HG03045 (cell line): ENCODE data around the gene JMJD8.
"Not testable (repeated sequence)": the region's sequence is repeated elsewhere in the genome, so short reads cannot be mapped to it uniquely, and the experiment has no call there.

Experiments
- ATAC-seq: cut with Tn5 transposase; IDR thresholded peaks from one replicate; pipeline ENCODE4 v1.9.1; 2021; ENCODE audit warnings: mild to moderate bottlenecking, moderate library complexity; ENCODE audit not compliant: unreplicated experiment

JMJD8 gene

GRCh38 chr16:722835-723633, 38.9 kb upstream of the JMJD8 start:
- no peak for ATAC-seq

GRCh38 chr16:721765-722540, 37.8 kb upstream of the JMJD8 start:
- no peak for ATAC-seq

- ATAC-seq = peak; percentile 69
Observed at GRCh38 chr16:720990-721764, 37.0 kb upstream of the JMJD8 start, which contains the start of gene ANTKMT. ANTKMT (plus strand) TSS chr16:721146; CDS start chr16:721275, 129 bp downstream.

- ATAC-seq = peak; percentile 12
Observed at GRCh38 chr16:720447-720989, 36.4 kb upstream of the JMJD8 start.

GRCh38 chr16:719815-720446, 35.8 kb upstream of the JMJD8 start:
- no peak for ATAC-seq

GRCh38 chr16:718922-719321, 34.8 kb upstream of the JMJD8 start:
- ATAC-seq = no peak

- ATAC-seq = no peak
Observed at GRCh38 chr16:718389-718788, 34.3 kb upstream of the JMJD8 start.

- no peak for ATAC-seq
Observed at GRCh38 chr16:717450-718245, 33.5 kb upstream of the JMJD8 start.

- ATAC-seq = no peak
Observed at GRCh38 chr16:716768-717325, 32.7 kb upstream of the JMJD8 start.

- no peak for ATAC-seq
Observed at GRCh38 chr16:716200-716568, 32.0 kb upstream of the JMJD8 start.

GRCh38 chr16:715477-716199, 31.5 kb upstream of the JMJD8 start:
- ATAC-seq = no peak

GRCh38 chr16:714558-715476, 30.7 kb upstream of the JMJD8 start, which contains the start of gene METRN:
METRN (plus strand) TSS chr16:715118; CDS start chr16:715290, 172 bp downstream.
- no peak for ATAC-seq

GRCh38 chr16:714079-714478, 29.9 kb upstream of the JMJD8 start:
- ATAC-seq = no peak

- not testable (repeated sequence) for ATAC-seq
Observed at GRCh38 chr16:712740-713250, 28.7 kb upstream of the JMJD8 start.

- no peak for ATAC-seq
Observed at GRCh38 chr16:711548-712320, 27.6 kb upstream of the JMJD8 start.

GRCh38 chr16:711084-711483, 26.9 kb upstream of the JMJD8 start:
- ATAC-seq = no peak
